Smooth muscle cell of bladder (primary cell): Measurements from ENCODE around the gene CAMK2A. TPM values are rescaled to one million over a fixed set of nuclear protein-coding genes. Genes with fewer than 3 reads are reported as not detected.

Source experiments
- total RNA-seq: library from RNA; depleted of rRNA; stranded (reverse); fragments of >200 nt; gene quantifications from 2 replicates; pipeline ENCODE4 v1.2.3, GENCODE V29; 2014

The CAMK2A gene
- 0.71 and 1.5 TPM in 2 replicates for total RNA-seq

DNA sequence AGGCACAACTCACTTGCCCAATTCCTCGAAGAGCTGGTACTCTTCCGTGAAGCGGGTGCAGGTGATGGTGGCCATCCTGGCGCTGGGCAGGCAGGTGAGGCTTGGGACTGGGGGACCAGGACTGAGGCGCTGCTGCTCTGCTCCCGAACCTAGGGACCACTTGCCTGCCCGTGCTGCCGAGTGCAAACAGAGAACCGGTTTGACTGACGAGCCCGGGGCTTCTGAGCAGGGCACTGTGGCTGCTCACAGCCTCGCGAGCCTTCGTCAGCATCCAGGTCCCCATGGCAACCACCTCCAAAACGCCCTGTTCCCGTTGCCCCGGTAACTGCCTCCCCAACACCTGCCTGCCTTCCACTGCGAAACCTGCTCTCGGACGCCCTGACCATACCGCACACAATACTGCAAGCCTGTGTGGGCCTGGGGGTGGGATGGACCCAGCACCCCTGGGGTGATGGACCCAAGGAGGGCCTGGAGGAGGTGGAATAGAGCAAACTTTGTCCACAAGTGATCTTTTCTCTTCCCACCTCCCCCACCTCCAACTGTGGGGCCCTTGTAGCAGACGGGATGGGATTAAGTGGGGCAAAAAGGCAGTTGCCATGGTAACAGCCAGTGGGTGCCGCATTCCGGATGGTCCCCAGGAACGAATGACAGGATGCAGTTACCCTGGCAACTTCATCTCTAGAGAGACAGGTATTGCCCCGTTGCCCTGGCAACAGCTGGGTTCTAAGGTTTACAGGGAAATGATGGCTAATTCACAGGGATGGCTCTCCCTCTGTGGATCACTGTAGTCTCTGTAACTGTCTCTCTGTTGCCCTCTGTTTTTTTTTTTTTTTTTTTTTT, at the start of gene CAMK2A:
Gene CAMK2A (minus strand): TSS at position 223 of the 840 bp plus-strand sequence. CDS start 148 bp downstream, at position 75.

DNA sequence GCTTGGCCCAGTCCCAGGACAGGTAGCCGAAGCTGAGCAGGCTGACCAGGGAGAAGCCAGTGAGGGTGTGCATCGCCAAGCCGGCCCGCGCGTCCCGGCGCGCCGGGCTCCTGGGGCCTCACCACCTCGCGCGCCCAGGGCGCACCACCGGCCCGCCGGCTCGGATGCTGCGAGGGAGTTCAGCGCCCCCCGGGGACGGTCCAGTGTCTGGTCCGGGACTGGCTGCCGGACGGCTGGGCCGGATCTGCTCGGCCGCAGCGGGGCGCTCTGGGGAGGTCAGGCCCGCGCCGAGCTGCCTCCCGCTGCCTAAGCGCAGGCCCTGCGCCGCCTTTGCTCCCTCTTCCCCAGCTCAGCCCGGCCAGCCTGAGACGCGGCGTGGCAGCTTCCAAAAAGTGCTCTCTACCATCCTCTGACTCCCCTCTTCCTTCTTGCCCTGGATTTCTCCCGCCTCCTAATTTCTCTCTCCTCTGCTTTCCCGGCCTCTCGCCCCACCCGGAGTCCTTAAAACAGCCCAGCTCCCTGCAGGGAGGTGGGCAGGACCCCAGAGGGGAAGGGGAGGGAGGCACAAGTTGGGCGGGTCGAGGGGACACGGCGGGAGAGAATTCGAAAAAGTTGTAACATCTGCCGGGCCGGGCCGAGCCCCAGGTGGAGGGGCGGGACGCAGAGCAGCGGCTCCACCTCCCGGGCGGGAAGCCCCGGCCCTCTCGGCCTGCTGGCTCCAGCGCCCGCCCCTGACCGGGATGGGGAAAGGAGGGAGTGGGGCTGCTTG, 12.9 kb upstream of the CAMK2A start, which contains the start of gene ARSI:
Gene ARSI (minus strand): TSS at position 605 of the 769 bp plus-strand sequence. CDS start 532 bp downstream, at position 73.

DNA sequence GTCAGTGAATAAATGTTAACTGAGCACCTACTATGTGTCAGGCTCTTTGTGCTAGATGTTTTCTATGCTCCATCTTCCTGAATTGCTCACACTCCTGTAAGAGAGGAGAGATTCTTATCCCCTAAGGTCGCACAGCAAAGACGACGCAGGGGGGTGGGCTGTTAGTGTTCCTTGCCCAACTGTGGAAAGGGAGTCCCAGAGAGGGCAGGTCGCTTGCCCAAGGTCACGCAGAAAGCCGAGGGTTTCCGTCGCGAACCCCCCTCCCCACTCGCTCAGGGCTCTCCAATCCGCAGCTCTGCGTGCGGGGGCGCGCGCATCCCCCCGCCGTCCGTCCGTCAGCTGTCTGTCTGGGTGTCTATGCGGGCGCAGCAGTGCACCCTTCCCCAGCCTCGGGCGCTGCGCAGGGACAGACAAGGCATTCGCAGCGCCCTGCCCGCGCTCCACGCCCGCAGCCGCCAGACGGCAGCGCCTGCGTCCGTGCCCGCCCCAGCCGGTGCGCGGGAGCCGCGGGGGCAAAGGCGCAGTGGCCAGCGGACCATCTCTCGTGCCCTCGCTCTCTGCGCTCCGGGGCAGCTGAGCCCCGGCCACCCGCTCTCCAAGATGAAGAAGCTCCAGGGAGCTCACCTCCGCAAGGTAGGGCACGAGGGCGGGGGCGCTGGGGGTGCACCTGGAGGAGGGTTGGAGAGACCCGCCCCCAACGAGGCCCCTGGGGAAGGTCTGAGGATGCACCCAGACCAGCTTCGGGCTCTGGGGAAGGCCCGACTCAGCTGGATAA, 99.7 kb downstream of the CAMK2A start, which contains the start of gene SLC6A7:
Gene SLC6A7 (plus strand): TSS at position 335 of the 775 bp plus-strand sequence. CDS start 266 bp downstream, at position 601.

Other genes with a start within 250 kb of the CAMK2A start
- 0.14 and 0.46 TPM in 2 replicates for gene CSF1R, start 203.2 kb downstream of the CAMK2A start, total RNA-seq
- gene PDGFRB, start 133.9 kb downstream of the CAMK2A start, total RNA-seq, result 97.1 and 121 TPM in 2 replicates
- gene CDX1, start 123.0 kb downstream of the CAMK2A start, total RNA-seq, result under 0.01 and 0.09 TPM in 2 replicates
- not detected in 2 replicates for gene SLC6A7, start 99.7 kb downstream of the CAMK2A start, total RNA-seq
- 22.2 and 26.8 TPM in 2 replicates for gene ARSI, start 13.1 kb upstream of the CAMK2A start, total RNA-seq
- gene TCOF1, start 67.9 kb upstream of the CAMK2A start, total RNA-seq, result 7.8 and 10.4 TPM in 2 replicates
- gene CD74, start 123.1 kb upstream of the CAMK2A start, total RNA-seq, result 0.85 and 1.8 TPM in 2 replicates
- gene RPS14, start 160.0 kb upstream of the CAMK2A start, total RNA-seq, result 5,323 and 5,641 TPM in 2 replicates
- 21.6 and 26.5 TPM in 2 replicates for gene NDST1, start 218.4 kb upstream of the CAMK2A start, total RNA-seq